C4-2B (cell line): ENCODE results near the gene SWI5.

Source experiments
- ZFX ChIP-seq: fragments of 450-650 bp; IDR thresholded peaks from 2 replicates; pipeline ENCODE4 v1.6.1; 2017
- TF ChIP-seq, protein P1 (sequence below): fragments of 450-650 bp; conservative IDR thresholded peaks from 2 replicates; pipeline ENCODE4 v1.5.1; 2017; ENCODE audit warnings: mild to moderate bottlenecking

DNA sequence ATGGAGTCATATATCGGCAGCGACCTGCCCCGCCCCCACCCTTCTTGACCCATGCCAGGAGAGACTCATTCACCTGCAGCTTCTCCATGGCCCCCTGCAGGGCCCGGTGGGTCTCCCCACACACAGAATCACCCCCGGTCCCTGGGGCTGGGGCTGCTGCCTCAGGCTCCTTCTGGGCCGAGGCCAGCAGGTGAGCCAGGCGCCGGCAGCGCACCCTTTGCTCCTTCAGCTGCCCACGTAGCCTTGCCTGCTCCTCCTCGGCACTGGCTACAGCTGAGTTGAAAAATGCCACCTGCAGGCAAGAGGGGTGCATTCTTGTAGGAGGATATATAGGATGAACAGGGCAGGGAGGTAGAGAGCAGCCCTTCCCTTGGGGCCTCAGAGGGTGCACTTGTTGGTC lies 18.2 kb upstream of the SWI5 start:
- TF ChIP-seq, protein P1, sequence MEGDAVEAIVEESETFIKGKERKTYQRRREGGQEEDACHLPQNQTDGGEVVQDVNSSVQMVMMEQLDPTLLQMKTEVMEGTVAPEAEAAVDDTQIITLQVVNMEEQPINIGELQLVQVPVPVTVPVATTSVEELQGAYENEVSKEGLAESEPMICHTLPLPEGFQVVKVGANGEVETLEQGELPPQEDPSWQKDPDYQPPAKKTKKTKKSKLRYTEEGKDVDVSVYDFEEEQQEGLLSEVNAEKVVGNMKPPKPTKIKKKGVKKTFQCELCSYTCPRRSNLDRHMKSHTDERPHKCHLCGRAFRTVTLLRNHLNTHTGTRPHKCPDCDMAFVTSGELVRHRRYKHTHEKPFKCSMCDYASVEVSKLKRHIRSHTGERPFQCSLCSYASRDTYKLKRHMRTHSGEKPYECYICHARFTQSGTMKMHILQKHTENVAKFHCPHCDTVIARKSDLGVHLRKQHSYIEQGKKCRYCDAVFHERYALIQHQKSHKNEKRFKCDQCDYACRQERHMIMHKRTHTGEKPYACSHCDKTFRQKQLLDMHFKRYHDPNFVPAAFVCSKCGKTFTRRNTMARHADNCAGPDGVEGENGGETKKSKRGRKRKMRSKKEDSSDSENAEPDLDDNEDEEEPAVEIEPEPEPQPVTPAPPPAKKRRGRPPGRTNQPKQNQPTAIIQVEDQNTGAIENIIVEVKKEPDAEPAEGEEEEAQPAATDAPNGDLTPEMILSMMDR: no peak
- TF ChIP-seq ZFX: no peak
